HS-5 (cell line): Measurements from ENCODE around the gene GRID2.
"Not testable (repeated sequence)": the region's sequence is repeated elsewhere in the genome, so short reads cannot be mapped to it uniquely, and the experiment has no call there.

Experiments
- DNase-seq: peaks from one replicate; pipeline ENCODE4 v3.0.0-alpha.2; 2012; ENCODE audit warnings: low read depth

GRID2 gene

DNA sequence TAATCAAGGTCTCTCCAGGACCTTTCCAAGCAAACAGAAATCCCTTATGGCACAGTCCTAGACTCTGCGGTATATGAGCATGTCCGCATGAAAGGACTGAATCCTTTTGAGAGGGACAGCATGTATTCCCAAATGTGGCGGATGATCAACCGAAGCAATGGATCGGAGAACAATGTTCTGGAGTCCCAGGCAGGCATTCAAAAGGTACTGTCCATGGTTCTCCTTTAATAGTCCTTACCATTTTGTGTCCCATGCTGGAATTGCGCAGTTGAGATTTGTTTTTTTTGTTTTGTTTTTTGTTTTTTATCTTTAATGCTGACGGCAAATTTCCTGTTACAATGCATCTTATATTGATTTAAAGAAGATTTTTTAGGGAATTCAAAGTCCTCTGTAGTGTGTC is 1211.4 kb downstream of the GRID2 start:
- no peak for DNase-seq

DNA sequence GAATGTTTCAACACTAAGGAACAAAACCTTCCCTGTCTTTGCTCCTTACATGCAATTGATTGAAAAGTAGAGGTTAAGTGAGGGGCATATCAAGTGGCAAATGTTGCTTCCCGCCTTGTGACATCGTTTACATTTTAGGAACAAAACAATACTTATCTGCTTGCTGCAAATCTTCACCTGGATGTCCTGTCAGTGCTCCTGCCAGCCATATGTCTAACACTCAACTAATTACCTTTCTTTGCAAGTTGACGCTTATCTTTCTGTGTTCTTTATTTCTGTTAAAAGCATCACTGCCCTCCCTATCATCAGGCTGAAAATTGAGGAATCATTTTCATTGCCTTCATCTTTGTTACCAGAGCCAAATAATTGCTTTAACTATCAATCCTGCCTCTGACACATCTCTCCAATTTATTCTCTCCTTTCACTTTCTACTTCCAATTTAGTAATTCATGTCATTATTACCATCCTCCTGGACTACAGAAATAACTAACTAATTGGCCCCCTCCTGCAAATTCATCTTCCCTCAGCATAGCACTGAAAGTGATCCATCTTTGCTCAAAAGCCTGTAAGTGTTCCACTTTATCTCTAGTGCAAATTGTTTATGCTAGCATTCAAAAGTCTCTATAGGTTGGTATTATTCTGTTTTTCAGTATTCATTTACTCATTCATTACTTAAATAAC is 1226.1 kb downstream of the GRID2 start:
- no peak for DNase-seq

DNA sequence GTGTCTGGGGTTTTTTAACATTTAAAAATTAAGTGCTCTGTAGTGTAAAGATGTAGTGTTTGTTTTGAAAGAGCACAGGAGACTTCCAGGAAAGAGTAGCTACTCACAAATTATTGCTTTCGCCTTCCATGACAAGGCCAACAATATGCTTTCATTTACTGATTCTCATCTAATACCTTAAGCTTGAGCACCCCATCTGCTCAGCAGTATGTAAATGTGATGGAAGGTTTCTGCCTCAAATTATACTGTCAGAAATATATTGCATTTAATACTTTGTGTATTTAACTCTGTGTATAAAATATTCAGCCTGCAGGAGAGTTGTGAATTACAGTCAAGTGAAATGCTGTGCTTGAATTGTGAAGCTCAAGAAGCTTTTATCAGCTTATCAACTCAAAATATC is 1228.5 kb downstream of the GRID2 start:
- DNase-seq, result no peak

DNA sequence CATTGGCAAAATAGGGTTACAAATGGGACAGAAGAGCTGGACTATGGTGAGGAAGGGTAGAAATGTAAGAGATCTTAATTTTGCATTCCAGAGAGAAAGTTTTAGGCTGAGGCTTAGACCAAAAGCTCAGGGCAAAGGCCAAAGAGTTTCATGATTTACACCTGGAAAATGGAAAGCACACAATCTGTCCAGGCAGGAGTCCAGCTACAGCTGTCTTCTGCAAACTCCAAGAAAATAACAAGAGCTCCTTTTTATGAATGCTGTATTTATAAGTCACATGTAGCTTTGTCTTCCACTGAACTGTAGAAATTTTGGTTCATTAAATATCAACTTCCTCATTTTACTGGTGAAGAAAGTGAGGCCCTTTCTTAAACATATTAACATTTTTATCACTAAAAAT is 1236.8 kb downstream of the GRID2 start:
- DNase-seq, result no peak

DNA sequence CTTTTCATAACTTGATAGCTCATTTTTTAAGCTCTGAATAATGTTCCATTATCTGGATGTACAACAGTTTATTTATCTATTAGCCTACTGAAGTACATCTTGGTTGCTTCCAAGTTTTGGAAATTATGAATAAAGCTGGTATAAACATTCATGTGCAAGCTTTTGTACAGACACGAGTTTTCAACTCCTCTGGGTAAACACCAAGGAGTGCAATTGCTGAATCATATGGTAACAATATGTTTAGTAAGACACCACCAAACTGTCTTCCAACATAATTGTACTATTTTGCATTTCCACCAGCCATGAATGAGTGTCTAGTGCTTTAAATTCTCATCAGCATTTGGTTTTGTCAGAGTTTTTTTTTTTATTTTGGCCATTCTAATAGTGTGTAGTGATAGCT is 1258.1 kb downstream of the GRID2 start:
- no peak for DNase-seq

- DNase-seq, result no peak
These were observed 1265.0 kb downstream of the GRID2 start for GRCh38 chr4:93568758-93569157.

DNA sequence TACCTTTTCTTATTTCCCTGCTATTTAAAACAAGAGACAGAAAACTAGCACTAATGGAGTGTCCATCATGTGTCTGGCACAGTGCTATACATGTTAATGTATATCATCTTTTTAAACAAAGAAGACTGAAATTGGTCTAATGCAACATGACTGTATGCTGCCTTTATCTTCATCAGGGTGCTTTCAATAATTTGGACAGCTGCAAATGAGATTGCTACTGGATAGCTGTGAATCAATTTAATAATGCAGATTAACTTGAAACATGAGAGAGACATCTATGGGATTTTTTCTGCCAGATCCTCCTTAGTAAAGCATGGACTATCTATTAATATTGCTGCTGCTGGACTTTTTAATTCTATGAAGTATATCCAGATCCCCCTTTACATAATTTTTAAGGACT is 1269.5 kb downstream of the GRID2 start:
- no peak for DNase-seq

GRCh38 chr4:93578942-93579341 is 1275.2 kb downstream of the GRID2 start:
- no peak for DNase-seq

DNA sequence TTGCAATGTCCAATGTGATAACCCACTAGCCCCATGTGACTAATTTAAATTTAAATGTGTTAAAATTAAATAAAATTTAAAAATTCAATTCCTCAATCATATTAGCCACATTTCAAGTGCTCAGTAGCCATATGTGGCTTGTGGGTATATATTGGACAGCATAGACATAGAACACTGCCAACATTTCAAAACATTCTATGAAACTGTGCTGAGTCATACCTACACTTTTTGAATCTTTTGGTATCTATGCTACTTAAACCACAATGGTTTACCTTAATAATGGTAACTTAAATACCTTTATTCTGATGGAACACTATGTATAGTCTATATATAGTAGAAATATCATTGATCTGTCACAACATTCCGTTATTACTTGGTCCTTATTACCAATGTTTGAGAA is 1301.4 kb downstream of the GRID2 start:
- DNase-seq, result no peak

DNA sequence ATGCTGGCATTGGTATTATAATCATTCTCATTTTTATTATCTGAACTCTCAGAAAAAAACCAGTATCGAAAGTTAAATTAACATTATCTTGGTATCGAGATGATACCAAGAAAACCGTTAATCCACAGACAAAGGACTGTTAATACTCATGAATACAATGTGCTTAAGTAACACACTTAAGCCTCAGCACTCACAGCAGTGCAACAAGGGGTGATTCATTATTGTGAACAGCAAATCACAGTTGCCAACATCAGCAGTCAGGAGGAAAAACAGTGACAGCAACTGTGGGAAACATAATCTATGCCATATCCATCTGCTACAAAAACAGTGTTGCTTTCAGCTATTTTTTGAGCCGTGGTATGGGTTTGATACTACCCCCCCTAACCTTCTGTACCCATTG is 1313.8 kb downstream of the GRID2 start:
- no peak for DNase-seq

GRCh38 chr4:93633721-93634120 is 1330.0 kb downstream of the GRID2 start:
- DNase-seq, result no peak

GRCh38 chr4:93635943-93636342 is 1332.2 kb downstream of the GRID2 start:
- no peak for DNase-seq

- DNase-seq, result no peak
These were observed 1341.4 kb downstream of the GRID2 start for GRCh38 chr4:93645120-93645519.

DNA sequence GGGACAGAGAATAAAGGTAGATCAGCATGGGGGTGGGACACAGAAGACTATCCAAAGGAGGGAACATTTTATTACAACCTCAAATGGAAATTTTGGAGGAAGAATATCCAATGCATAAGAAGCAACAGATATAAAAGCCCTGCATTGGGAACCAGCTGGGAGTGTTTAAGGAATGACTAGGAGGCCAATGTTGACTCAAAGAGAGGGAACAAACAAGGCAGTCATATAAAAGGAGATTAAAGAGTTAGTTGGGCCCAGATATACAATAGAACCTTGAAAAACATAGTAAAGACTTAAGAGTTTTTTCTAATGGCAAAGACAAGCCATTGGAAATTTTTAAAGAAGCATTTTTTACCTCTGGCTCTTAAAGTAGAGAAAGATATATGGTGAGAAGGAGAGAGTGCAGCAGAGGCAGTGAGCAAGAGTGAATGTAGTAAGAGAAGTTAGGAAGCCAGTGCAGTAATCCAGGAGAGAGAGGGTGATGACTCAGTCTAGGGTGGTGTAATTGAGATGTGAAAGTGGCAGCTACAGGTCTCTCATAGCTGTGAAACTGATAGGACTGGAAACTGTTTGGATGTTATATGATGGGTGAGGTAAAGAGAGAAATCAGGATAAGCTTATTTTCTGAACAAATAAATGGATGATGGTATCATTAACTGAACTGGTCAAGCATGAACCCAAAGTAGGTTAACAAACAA is 1342.6 kb downstream of the GRID2 start:
- DNase-seq, result no peak

DNA sequence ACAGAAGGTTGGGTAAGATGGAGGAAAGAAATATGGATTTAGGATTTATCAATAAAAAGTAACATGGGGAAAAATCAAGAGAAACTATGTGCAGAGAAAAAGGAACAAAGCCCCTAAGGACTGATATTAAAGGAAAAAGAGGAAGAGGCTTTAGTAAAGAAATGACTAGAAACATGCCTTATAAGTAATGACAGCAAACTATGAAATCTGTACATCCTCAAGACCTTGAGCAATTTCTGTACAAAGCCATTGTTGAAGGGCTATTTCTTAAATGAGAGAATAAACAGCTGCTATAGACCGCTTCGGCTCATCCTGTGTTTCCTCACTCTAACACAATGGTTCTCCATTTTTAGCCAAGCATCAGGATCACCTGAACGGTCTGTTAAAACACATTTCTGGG is 1344.5 kb downstream of the GRID2 start:
- DNase-seq, result no peak

- DNase-seq, result no peak
These were observed 1346.1 kb downstream of the GRID2 start for GRCh38 chr4:93649828-93650227.

GRCh38 chr4:93654211-93654610 is 1350.4 kb downstream of the GRID2 start:
- no peak for DNase-seq

DNA sequence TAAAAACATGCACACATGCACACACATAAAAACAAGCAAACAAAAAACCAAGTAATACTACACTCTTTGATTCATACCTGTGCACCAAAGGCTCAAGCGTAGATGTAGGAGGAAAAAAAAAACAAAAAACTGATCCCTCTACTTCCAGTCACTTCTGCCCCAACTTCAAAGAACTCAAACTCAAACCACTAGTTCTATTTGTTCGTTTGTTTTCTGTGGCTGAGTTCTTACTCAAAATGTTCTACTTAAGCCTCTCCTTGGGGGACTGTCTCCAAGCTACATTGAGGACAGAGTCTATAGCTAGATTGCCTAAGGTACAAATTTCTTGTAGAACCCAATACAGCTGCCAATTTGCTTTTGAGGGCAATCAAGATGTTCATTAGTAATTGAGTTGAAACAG is 1353.8 kb downstream of the GRID2 start:
- DNase-seq, result no peak

DNA sequence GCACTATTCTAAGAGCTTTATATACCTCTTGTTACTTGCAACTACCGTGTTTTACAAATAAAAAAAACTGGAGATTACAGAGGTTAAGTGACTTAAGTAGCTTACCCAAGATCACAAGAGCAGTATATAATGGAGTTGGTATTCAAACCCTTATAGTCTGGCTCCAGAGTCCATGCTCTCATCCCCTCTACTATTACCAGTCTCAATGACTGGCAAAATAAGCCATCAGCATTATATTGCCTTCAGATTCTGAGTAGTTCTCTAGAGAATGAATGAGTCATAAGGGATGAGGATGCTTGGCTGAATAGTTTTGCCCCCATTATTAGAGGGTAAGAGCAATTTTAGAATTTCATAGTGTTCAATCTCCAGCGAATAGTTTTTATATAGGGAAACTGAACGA is 1354.7 kb downstream of the GRID2 start:
- DNase-seq, result peak; percentile 25

GRCh38 chr4:93659629-93660028 is 1355.9 kb downstream of the GRID2 start:
- peak; percentile 22 for DNase-seq

DNA sequence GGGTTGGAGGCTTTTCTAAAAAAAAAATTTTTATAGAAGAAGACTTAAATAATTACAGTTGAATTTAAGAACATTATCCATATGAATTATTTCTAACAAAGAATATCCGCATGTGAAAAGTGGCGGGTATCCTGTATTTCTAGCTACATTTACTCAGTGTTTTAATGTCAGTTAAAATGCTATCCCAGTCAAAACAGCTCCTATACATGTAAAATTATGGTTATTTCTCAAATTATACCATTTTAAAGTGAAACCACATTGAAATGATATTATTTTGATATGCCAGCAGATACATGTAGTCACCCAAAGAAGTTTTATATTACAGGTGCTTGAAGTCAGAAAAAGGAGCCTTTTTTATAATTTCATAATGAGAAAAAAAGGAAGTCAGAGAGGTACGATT is 1356.3 kb downstream of the GRID2 start:
- no peak for DNase-seq

GRCh38 chr4:93670434-93670833 is 1366.7 kb downstream of the GRID2 start:
- no peak for DNase-seq

GRCh38 chr4:93671093-93671492 is 1367.3 kb downstream of the GRID2 start:
- DNase-seq, result no peak

GRCh38 chr4:93676937-93677336 is 1373.2 kb downstream of the GRID2 start:
- not testable (repeated sequence) for DNase-seq
